ENCODE results near the gene CARM1. TPM values are rescaled to one million over a fixed set of nuclear protein-coding genes. Genes with fewer than 3 reads are reported as not detected.

The CARM1 gene
- polyA plus RNA-seq, 2 of the 4 experiments (the other 2 are of a cell fraction) = 15.2 to 32.2 TPM

- TF ChIP-seq, protein P1, sequence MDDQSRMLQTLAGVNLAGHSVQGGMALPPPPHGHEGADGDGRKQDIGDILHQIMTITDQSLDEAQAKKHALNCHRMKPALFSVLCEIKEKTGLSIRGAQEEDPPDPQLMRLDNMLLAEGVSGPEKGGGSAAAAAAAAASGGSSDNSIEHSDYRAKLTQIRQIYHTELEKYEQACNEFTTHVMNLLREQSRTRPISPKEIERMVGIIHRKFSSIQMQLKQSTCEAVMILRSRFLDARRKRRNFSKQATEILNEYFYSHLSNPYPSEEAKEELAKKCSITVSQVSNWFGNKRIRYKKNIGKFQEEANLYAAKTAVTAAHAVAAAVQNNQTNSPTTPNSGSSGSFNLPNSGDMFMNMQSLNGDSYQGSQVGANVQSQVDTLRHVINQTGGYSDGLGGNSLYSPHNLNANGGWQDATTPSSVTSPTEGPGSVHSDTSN (IDR thresholded peaks at IDR 0.05) = no peak
- no peak for TF ChIP-seq RFX5 (IDR thresholded peaks at IDR 0.05)
- TF ChIP-seq, protein P2, sequence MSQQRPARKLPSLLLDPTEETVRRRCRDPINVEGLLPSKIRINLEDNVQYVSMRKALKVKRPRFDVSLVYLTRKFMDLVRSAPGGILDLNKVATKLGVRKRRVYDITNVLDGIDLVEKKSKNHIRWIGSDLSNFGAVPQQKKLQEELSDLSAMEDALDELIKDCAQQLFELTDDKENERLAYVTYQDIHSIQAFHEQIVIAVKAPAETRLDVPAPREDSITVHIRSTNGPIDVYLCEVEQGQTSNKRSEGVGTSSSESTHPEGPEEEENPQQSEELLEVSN (IDR thresholded peaks at IDR 0.05; ENCODE audit: borderline replicate concordance, low read depth) = no peak
- no peak for TF ChIP-seq HOXA7 (CRISPR knock-in tag; IDR thresholded peaks at IDR 0.05)
- TF ChIP-seq HEYL (CRISPR knock-in tag; IDR thresholded peaks at IDR 0.05) = no peak
Measured at GRCh38 chr19:10924597-10924996, 53.2 kb downstream of the CARM1 start (continued).

- H3K9me3 ChIP-seq = no peaks in the 10 kb centered on the region
- H3K4me1 ChIP-seq = peaks cover 11% of the 10 kb centered on the region; the same call in 2 of the 3 replicates
- WGBS (ENCODE audit: missing lambda C conversion rate) = 9% methylated on average over 14 of the region's 47 CpGs
- H3K4me2 ChIP-seq = peak overlapping the region; percentile 77
- ATAC-seq = peak; percentile 52 to 68; a peak in 5 of 6 replicates
- TF ChIP-seq ZNF302 (CRISPR knock-in tag; IDR thresholded peaks at IDR 0.05) (no peak), RFX5 (IDR thresholded peaks at IDR 0.05) (no peak)
- TF ChIP-seq, protein P3, sequence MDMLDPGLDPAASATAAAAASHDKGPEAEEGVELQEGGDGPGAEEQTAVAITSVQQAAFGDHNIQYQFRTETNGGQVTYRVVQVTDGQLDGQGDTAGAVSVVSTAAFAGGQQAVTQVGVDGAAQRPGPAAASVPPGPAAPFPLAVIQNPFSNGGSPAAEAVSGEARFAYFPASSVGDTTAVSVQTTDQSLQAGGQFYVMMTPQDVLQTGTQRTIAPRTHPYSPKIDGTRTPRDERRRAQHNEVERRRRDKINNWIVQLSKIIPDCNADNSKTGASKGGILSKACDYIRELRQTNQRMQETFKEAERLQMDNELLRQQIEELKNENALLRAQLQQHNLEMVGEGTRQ (IDR thresholded peaks at IDR 0.05) = peak; percentile 45
- CTCF ChIA-PET = no interaction called here
- DNase-seq (ENCODE audit: low read depth in 1 of 2, low spot score in 1 of 2) = no peak
- H3K27ac ChIP-seq = peak overlapping the region; percentile 91 to 97
- POLR2A ChIA-PET = no interaction called here
- no peak for FAIRE-seq
- H3K4me3 ChIP-seq = peak overlapping the region; percentile 100
Measured at GRCh38 chr19:10927730-10928562, 56.6 kb downstream of the CARM1 start.

- no peak for FAIRE-seq
- WGBS (ENCODE audit: missing lambda C conversion rate) = 0% methylated on average over 9 of the region's 96 CpGs
- peak; percentile 87 to 96 for DNase-seq (ENCODE audit: low read depth in 1 of 2, low spot score in 1 of 2)
- Histone ChIP-seq H3K4me1 (peaks cover 11% of the 10 kb centered on the region; the same call in 2 of the 3 replicates), H3K9me3 (no peaks in the 10 kb centered on the region), H3K4me2 (peak within 1 kb of the TSS; percentile 94), H3K4me3 (peak within 1 kb of the TSS; percentile 100), H3K27ac (peak within 1 kb of the TSS; percentile 91 to 97)
- POLR2A ChIA-PET = no interaction called here
- ATAC-seq = peak; percentile 93 to 94
- CTCF ChIA-PET = interaction anchor here (2.0 kb wide), 1 partner anchor 13 kb away, joined by 12 read pairs; no protein-coding TSS in a partner anchor
- TF ChIP-seq ESRRA (IDR thresholded peaks at IDR 0.05; ENCODE audit: borderline replicate concordance, low read length) = no peak
- TF ChIP-seq MAX (IDR thresholded peaks at IDR 0.05) = peak; percentile 58; the same call in 1 of the 2 replicates
- TF ChIP-seq RARB (CRISPR knock-in tag; IDR thresholded peaks at IDR 0.05) = no peak
- peak; percentile 71 to 74; a peak in 2 of 5 replicates for TF ChIP-seq JUN (IDR thresholded peaks at IDR 0.05)
- no peak for TF ChIP-seq CHD2 (IDR thresholded peaks at IDR 0.05; ENCODE audit: low read length, partially characterized antibody)
- TF ChIP-seq RFX5 (IDR thresholded peaks at IDR 0.05) = 0 out of 2 replicates have a peak, but pooled peaks have one; percentile 54
- no peak for TF ChIP-seq POLR2AphosphoS2 (conservative IDR thresholded peaks at IDR 0.05; ENCODE audit: low read length)
- no peak for TF ChIP-seq MAZ (IDR thresholded peaks at IDR 0.05; ENCODE audit: borderline replicate concordance, low read depth, low read length)
- TF ChIP-seq HEYL (CRISPR knock-in tag; IDR thresholded peaks at IDR 0.05) = no peak
- TF ChIP-seq, protein P4, sequence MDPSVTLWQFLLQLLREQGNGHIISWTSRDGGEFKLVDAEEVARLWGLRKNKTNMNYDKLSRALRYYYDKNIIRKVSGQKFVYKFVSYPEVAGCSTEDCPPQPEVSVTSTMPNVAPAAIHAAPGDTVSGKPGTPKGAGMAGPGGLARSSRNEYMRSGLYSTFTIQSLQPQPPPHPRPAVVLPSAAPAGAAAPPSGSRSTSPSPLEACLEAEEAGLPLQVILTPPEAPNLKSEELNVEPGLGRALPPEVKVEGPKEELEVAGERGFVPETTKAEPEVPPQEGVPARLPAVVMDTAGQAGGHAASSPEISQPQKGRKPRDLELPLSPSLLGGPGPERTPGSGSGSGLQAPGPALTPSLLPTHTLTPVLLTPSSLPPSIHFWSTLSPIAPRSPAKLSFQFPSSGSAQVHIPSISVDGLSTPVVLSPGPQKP (IDR thresholded peaks at IDR 0.05; ENCODE audit: low read depth, low read length) = 0 out of 2 replicates have a peak, but pooled peaks have one; percentile 13
- TF ChIP-seq HOXA7 (CRISPR knock-in tag; IDR thresholded peaks at IDR 0.05) = no peak
- TF ChIP-seq, protein P5, sequence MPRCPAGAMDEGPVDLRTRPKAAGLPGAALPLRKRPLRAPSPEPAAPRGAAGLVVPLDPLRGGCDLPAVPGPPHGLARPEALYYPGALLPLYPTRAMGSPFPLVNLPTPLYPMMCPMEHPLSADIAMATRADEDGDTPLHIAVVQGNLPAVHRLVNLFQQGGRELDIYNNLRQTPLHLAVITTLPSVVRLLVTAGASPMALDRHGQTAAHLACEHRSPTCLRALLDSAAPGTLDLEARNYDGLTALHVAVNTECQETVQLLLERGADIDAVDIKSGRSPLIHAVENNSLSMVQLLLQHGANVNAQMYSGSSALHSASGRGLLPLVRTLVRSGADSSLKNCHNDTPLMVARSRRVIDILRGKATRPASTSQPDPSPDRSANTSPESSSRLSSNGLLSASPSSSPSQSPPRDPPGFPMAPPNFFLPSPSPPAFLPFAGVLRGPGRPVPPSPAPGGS (IDR thresholded peaks at IDR 0.05) = peak; percentile 83; the same call in 2 of the 3 replicates
- TF ChIP-seq KDM5A (IDR thresholded peaks at IDR 0.05) = peak; percentile 96
- TF ChIP-seq EHMT2 (IDR thresholded peaks at IDR 0.05; ENCODE audit: low read depth) = no peak
- TF ChIP-seq FOSB (CRISPR knock-in tag; IDR thresholded peaks at IDR 0.05) = no peak
- TF ChIP-seq POLR2A (IDR thresholded peaks at IDR 0.05; ENCODE audit: low read length) = peak; percentile 41
- TF ChIP-seq HMGXB4 (CRISPR knock-in tag; IDR thresholded peaks at IDR 0.05; ENCODE audit: borderline replicate concordance) = no peak
- no peak for TF ChIP-seq NFE2L2 (conservative IDR thresholded peaks at IDR 0.05; ENCODE audit: low read length)
- no peak for TF ChIP-seq GATA3 (IDR thresholded peaks at IDR 0.05; ENCODE audit: borderline replicate concordance)
- TF ChIP-seq MAFK (IDR thresholded peaks at IDR 0.05; ENCODE audit: partially characterized antibody) = no peak
- no peak for TF ChIP-seq EHF (CRISPR knock-in tag; IDR thresholded peaks at IDR 0.05)
Measured at GRCh38 chr19:10928563-10929401, 57.4 kb downstream of the CARM1 start, which contains the start of the genes TIMM29 and YIPF2. Gene TIMM29, plus strand, starts transcription at chr19:10928811. Its CDS starts 12 bp downstream, at chr19:10928823. Gene YIPF2, minus strand, starts transcription at chr19:10928639. Its CDS starts 229 bp downstream, at chr19:10928410.

Measured in A549 (cell line).